ENCODE results near the gene COLEC11.
"Not testable (repeated sequence)": the region's sequence is repeated elsewhere in the genome, so short reads cannot be mapped to it uniquely, and the experiment has no call there.

The COLEC11 gene

GRCh38 chr2:3606370-3607201 lies 11.7 kb downstream of the COLEC11 start:
- Mint-ChIP-seq H3K27ac (no peak overlapping the region), H3K4me3 (no peak overlapping the region), H3K27me3 (ENCODE audit: low read depth) (no peaks in the 10 kb centered on the region), H3K36me3 (ENCODE audit: low read depth) (no peaks in the 10 kb centered on the region), H3K4me1 (ENCODE audit: low read depth) (peaks cover 2% of the 10 kb centered on the region), H3K9me3 (no peaks in the 10 kb centered on the region)

- Mint-ChIP-seq H3K27ac (no peak overlapping the region), H3K36me3 (ENCODE audit: low read depth) (no peaks in the 10 kb centered on the region), H3K9me3 (peaks cover 6% of the 10 kb centered on the region), H3K4me3 (no peak overlapping the region), H3K27me3 (ENCODE audit: low read depth) (no peaks in the 10 kb centered on the region), H3K4me1 (ENCODE audit: low read depth) (peaks cover 2% of the 10 kb centered on the region)
These were observed 13.7 kb downstream of the COLEC11 start for GRCh38 chr2:3608373-3609278.

- not testable (repeated sequence) for H3K27ac Mint-ChIP-seq; H3K9me3 Mint-ChIP-seq; H3K4me1 Mint-ChIP-seq (ENCODE audit: low read depth); H3K36me3 Mint-ChIP-seq (ENCODE audit: low read depth); H3K27me3 Mint-ChIP-seq (ENCODE audit: low read depth); H3K4me3 Mint-ChIP-seq
These were observed 14.4 kb downstream of the COLEC11 start for GRCh38 chr2:3609279-3609673.

- no peaks in the 10 kb centered on the region for H3K27me3 Mint-ChIP-seq (ENCODE audit: low read depth)
- no peaks in the 10 kb centered on the region for H3K36me3 Mint-ChIP-seq (ENCODE audit: low read depth)
- peaks cover 2% of the 10 kb centered on the region for H3K4me1 Mint-ChIP-seq (ENCODE audit: low read depth)
- no peak overlapping the region for H3K27ac Mint-ChIP-seq
- H3K4me3 Mint-ChIP-seq = no peak overlapping the region
- H3K9me3 Mint-ChIP-seq = peaks cover 7% of the 10 kb centered on the region
These were observed 15.5 kb downstream of the COLEC11 start for GRCh38 chr2:3610415-3610814.

GRCh38 chr2:3610881-3611505 lies 16.1 kb downstream of the COLEC11 start:
- Mint-ChIP-seq H3K27me3 (ENCODE audit: low read depth) (no peaks in the 10 kb centered on the region), H3K36me3 (ENCODE audit: low read depth) (no peaks in the 10 kb centered on the region), H3K4me1 (ENCODE audit: low read depth) (peaks cover 2% of the 10 kb centered on the region), H3K9me3 (peaks cover 7% of the 10 kb centered on the region), H3K4me3 (no peak overlapping the region), H3K27ac (no peak overlapping the region)

GRCh38 chr2:3611589-3611988 lies 16.7 kb downstream of the COLEC11 start:
- no peaks in the 10 kb centered on the region for H3K27me3 Mint-ChIP-seq (ENCODE audit: low read depth)
- no peak overlapping the region for H3K4me3 Mint-ChIP-seq
- no peak overlapping the region for H3K27ac Mint-ChIP-seq
- H3K4me1 Mint-ChIP-seq (ENCODE audit: low read depth) = peaks cover 2% of the 10 kb centered on the region
- H3K9me3 Mint-ChIP-seq = peaks cover 7% of the 10 kb centered on the region
- H3K36me3 Mint-ChIP-seq (ENCODE audit: low read depth) = no peaks in the 10 kb centered on the region

- peaks cover 11% of the 10 kb centered on the region for H3K9me3 Mint-ChIP-seq
- H3K36me3 Mint-ChIP-seq (ENCODE audit: low read depth) = no peaks in the 10 kb centered on the region
- no peaks in the 10 kb centered on the region for H3K27me3 Mint-ChIP-seq (ENCODE audit: low read depth)
- no peak overlapping the region for H3K4me3 Mint-ChIP-seq
- H3K4me1 Mint-ChIP-seq (ENCODE audit: low read depth) = peaks cover 2% of the 10 kb centered on the region
- H3K27ac Mint-ChIP-seq = no peak overlapping the region
These were observed 18.0 kb downstream of the COLEC11 start for GRCh38 chr2:3612639-3613523.

- no peaks in the 10 kb centered on the region for H3K27me3 Mint-ChIP-seq (ENCODE audit: low read depth)
- peaks cover 12% of the 10 kb centered on the region for H3K9me3 Mint-ChIP-seq
- H3K27ac Mint-ChIP-seq = no peak overlapping the region
- H3K36me3 Mint-ChIP-seq (ENCODE audit: low read depth) = no peaks in the 10 kb centered on the region
- H3K4me1 Mint-ChIP-seq (ENCODE audit: low read depth) = peaks cover 2% of the 10 kb centered on the region
- no peak overlapping the region for H3K4me3 Mint-ChIP-seq
These were observed 18.6 kb downstream of the COLEC11 start for GRCh38 chr2:3613524-3613905.

GRCh38 chr2:3614743-3615142 lies 19.8 kb downstream of the COLEC11 start:
- not testable (repeated sequence) for H3K36me3 Mint-ChIP-seq (ENCODE audit: low read depth); H3K27ac Mint-ChIP-seq; H3K27me3 Mint-ChIP-seq (ENCODE audit: low read depth); H3K4me1 Mint-ChIP-seq (ENCODE audit: low read depth); H3K4me3 Mint-ChIP-seq
- H3K9me3 Mint-ChIP-seq = peaks cover 12% of the 10 kb centered on the region

- not testable (repeated sequence) for H3K4me3 Mint-ChIP-seq; H3K4me1 Mint-ChIP-seq (ENCODE audit: low read depth); H3K36me3 Mint-ChIP-seq (ENCODE audit: low read depth); H3K27ac Mint-ChIP-seq
- H3K9me3 Mint-ChIP-seq = peaks cover 12% of the 10 kb centered on the region
- H3K27me3 Mint-ChIP-seq (ENCODE audit: low read depth) = peaks cover 13% of the 10 kb centered on the region
These were observed 20.8 kb downstream of the COLEC11 start for GRCh38 chr2:3615541-3616200.

GRCh38 chr2:3616435-3617197 lies 21.7 kb downstream of the COLEC11 start:
- H3K27ac Mint-ChIP-seq; H3K36me3 Mint-ChIP-seq (ENCODE audit: low read depth); H3K4me1 Mint-ChIP-seq (ENCODE audit: low read depth); H3K4me3 Mint-ChIP-seq: not testable (repeated sequence)
- peaks cover 21% of the 10 kb centered on the region for H3K27me3 Mint-ChIP-seq (ENCODE audit: low read depth)
- peaks cover 12% of the 10 kb centered on the region for H3K9me3 Mint-ChIP-seq

- no peaks in the 10 kb centered on the region for H3K36me3 Mint-ChIP-seq (ENCODE audit: low read depth)
- H3K27ac Mint-ChIP-seq = no peak overlapping the region
- H3K9me3 Mint-ChIP-seq = peaks cover 7% of the 10 kb centered on the region
- peaks cover 21% of the 10 kb centered on the region for H3K27me3 Mint-ChIP-seq (ENCODE audit: low read depth)
- H3K4me3 Mint-ChIP-seq = no peak overlapping the region
- no peaks in the 10 kb centered on the region for H3K4me1 Mint-ChIP-seq (ENCODE audit: low read depth)
These were observed 22.4 kb downstream of the COLEC11 start for GRCh38 chr2:3617198-3617890.

Data from T-helper 1 cell treated with Interleukin-12 subunit alpha and Interleukin-12 subunit beta and Interleukin-4 antibody, amounts not matched to agents 30 μg/mL and 1 μg/mL, for 36 hours (primary cell).